Naive B cell (primary cell): Measurements from ENCODE around the gene MTSS2. TPM values are rescaled to one million over a fixed set of nuclear protein-coding genes. Genes with fewer than 3 reads are reported as not detected.

Experiments used
- ATAC-seq, 2 donors: fragments of 150-1000 bp; cut with Tn5 transposase; 2 replicates each; pipeline ENCODE4 v1.10.0; 2021; ENCODE audit warnings: low read depth in 2 of 2, mild to moderate bottlenecking in 2 of 2, moderate library complexity in 2 of 2
- DNase-seq: peaks from one replicate; pipeline ENCODE4 v3.0.0; 2022
- H3K27ac Mint-ChIP-seq, 6 donors: one replicate each; pipeline ENCODE4 v1.8.0; 2020 to 2022; ENCODE audit warnings: mild to moderate bottlenecking in 6 of 6, mixed read lengths in 6 of 6, moderate library complexity in 5 of 6, inconsistent platforms in 2 of 6
- H3K27me3 Mint-ChIP-seq, 3 donors: one replicate each; pipeline ENCODE4 v1.8.0; 2021 to 2022; ENCODE audit warnings: mixed read lengths in 3 of 3, mild to moderate bottlenecking in 1 of 3
- H3K36me3 Mint-ChIP-seq, 2 donors: one replicate each; pipeline ENCODE4 v1.8.0; 2020 to 2022; ENCODE audit warnings: mixed read lengths in 2 of 2, inconsistent platforms in 1 of 2, mild to moderate bottlenecking in 1 of 2
- H3K4me1 Mint-ChIP-seq, 3 donors: one replicate each; pipeline ENCODE4 v1.8.0; 2020 to 2022; ENCODE audit warnings: mixed read lengths in 3 of 3, inconsistent platforms in 1 of 3, mild to moderate bottlenecking in 1 of 3, moderate library complexity in 1 of 3
- H3K4me3 Mint-ChIP-seq, 8 donors: one replicate each; pipeline ENCODE4 v1.8.0; 2020 to 2022; ENCODE audit warnings: mild to moderate bottlenecking in 8 of 8, mixed read lengths in 8 of 8, moderate library complexity in 8 of 8, inconsistent platforms in 2 of 8
- H3K9me3 Mint-ChIP-seq, 7 donors: one replicate each; pipeline ENCODE4 v1.8.0; 2020 to 2022; ENCODE audit warnings: mixed read lengths in 7 of 7, mild to moderate bottlenecking in 5 of 7, inconsistent platforms in 2 of 7, moderate library complexity in 1 of 7
- polyA plus RNA-seq, 6 donors: library from polyadenylated mRNA; unstranded; fragments of 300-500 nt; fragmentation: Illumina TruSeq; gene quantifications; one replicate each; pipeline ENCODE4 v1.2.3, GENCODE V29; 2021; ENCODE audit warnings: low read depth in 6 of 6

Gene MTSS2
- not detected for polyA plus RNA-seq

DNA sequence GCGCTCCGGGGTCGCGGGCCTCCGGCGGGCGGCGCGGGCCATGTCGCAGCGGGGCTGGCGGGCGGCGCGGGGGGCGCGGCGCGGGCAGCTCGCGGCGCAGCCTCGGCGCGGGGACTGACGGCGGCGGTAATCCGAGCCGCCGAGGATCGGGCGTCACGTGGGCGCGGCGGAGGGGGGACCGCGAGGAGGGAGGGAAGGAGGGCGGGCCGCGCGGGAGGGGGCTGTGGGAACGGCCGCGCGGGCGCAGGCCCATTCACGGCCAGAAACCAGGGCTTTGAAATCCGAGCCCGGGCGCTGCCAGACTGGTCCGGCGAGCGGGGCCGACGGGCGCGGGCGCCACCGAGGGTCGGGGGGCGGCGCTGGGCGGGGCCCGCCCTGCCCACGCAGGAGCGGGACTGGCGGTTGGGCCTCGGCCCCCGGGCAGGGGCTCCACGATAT is at the start of gene MTSS2:
Gene MTSS2, minus strand, starts transcription at position 116 of the 438 bp plus-strand sequence. CDS start 262 bp downstream, outside the sequence.
- H3K9me3 Mint-ChIP-seq = no peaks in the 10 kb centered on the region
- H3K27me3 Mint-ChIP-seq = peaks cover 0 to 11% (median 4%) of the 10 kb centered on the region in 3 donors
- DNase-seq (no peak), ATAC-seq (peak; percentile 20 to 56)
- peak within 1 kb of the TSS in 7 of 8 donors; percentile 22 to 89 (median 68) for H3K4me3 Mint-ChIP-seq
- peaks cover 4 to 9% (median 7%) of the 10 kb centered on the region in 3 donors for H3K4me1 Mint-ChIP-seq
- no peaks in the 10 kb centered on the region for H3K36me3 Mint-ChIP-seq
- H3K27ac Mint-ChIP-seq = peak within 1 kb of the TSS in 1 of 6 donors; percentile 30

DNA sequence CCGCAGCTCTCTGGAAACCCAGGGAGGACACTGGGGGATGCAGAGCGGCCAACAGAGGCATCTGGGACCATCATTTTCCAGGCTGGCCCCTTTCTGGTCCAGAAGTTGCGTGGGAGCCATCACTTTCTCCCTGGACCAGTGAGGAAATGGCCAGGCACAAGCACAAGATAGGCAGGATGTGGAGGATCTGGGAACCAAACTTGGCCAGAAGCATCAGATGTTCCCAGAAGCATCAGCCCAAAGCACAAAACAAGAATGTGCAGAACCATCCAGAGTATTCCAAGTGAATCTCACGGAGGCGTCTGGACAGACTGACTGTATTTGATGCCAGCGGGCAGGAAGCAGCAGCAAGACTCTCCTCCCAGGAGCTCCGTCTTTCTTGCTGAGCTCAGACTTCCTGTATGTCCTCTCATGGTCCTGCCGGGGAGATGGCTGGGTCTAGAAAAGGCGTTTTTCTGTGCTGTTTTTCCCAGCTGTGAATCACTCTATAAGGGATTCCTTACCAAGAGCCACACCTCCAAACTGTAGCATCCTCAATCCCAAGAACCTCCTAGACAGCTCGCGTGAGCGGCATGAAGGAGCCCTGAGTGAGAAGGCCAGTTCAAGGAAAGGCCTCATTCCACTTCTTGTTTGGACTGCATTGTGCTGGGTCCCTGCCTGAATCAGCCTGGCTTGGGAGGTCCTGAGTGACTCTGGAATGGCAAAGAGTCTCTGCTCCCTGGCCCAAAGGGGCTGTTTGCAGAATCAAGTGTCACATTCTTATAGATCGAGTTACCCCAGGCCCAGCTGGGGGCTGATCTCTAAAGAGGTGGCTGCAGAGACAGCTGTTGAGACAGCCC is 49.5 kb upstream of the MTSS2 start:
- Mint-ChIP-seq H3K27ac (no peak overlapping the region), H3K4me3 (peak overlapping the region in 1 of 8 donors; percentile 41), H3K36me3 (peaks cover 22 to 26% of the 10 kb centered on the region in 2 donors), H3K9me3 (no peaks in the 10 kb centered on the region), H3K27me3 (no peaks in the 10 kb centered on the region), H3K4me1 (peaks cover 19 to 25% (median 22%) of the 10 kb centered on the region in 3 donors)
- ATAC-seq = no peak
- DNase-seq = no peak

DNA sequence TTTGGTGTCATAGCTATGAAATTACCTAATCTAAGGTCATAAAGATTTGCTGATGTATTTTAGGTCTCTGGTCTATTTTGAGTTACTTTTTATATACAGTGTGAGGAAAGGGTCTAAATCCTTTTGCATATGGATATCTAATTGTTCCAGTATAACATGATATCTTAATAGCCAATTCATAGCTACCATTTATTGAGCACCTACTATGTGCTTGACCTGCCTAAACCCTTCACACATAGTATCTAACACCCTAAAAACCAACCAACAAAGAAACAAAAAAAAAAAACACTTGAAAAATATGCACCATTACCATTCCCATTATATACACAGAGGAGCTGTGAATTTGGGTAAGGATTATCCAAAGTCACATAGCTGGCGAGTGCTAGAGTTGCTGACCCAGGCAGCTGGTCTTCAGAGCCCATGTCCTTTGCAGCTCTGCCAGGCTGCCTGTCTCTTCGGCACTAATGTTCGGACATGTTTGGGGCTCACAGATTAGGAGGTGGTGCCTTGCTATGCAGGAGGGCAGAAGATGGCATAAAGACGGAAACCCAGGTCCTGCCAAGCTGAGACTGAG is 48.8 kb upstream of the MTSS2 start:
- Mint-ChIP-seq H3K4me3 (peak overlapping the region in 1 of 8 donors; percentile 41), H3K4me1 (peaks cover 19 to 24% (median 22%) of the 10 kb centered on the region in 3 donors), H3K27ac (no peak overlapping the region), H3K9me3 (no peaks in the 10 kb centered on the region), H3K36me3 (peaks cover 28 to 31% of the 10 kb centered on the region in 2 donors), H3K27me3 (no peaks in the 10 kb centered on the region)
- DNase-seq = no peak
- ATAC-seq = no peak

DNA sequence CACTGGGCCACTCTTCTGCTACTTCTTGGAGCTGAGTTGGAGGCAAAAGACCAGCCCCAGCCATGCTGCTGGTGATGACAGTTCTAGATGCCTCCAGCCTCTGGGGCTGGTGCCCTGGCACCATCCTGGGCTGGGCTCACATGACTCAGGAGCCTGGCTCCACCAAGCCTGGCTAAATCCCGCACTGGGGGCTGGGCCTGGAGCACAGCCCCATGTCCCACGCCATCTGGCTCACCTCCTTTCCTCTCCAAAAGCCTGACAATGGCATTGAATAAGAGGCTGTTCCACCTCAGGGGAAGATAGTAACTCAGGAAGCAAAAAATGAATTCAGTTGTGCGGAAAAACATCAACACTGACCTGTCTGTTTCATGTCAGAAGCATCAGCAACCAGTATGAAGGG is 45.1 kb upstream of the MTSS2 start:
- ATAC-seq (no peak), DNase-seq (no peak)
- Mint-ChIP-seq H3K27ac (peak overlapping the region in 1 of 6 donors; percentile 72), H3K9me3 (no peaks in the 10 kb centered on the region), H3K36me3 (peaks cover 32 to 36% of the 10 kb centered on the region in 2 donors), H3K4me1 (peaks cover 0 to 8% (median 2%) of the 10 kb centered on the region in 3 donors), H3K4me3 (no peak overlapping the region), H3K27me3 (no peaks in the 10 kb centered on the region)

DNA sequence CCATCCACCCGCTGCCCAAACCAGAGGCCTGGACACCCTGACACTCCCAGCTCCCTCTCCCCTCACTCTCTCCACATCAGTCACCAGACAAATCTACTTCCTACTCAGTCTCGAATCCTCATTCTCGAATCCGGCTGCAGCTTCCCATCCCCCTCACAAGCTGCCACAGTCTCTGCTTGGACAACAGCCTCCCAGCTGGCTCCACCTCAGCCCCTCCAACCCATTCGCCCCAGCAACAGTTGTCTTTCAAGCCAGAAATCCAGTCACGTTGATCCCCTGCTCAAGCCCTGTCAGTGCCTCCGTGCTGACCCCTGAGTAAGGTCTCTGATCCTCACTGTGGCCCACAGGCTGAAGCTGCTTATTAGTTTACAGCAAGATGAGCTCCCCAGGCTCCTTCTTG is 44.2 kb upstream of the MTSS2 start:
- H3K36me3 Mint-ChIP-seq = peaks cover 32 to 35% of the 10 kb centered on the region in 2 donors
- H3K4me3 Mint-ChIP-seq = peak overlapping the region in 1 of 8 donors; percentile 42
- ATAC-seq (no peak), DNase-seq (no peak)
- no peaks in the 10 kb centered on the region for H3K27me3 Mint-ChIP-seq
- H3K4me1 Mint-ChIP-seq = peaks cover 0 to 8% (median 0%) of the 10 kb centered on the region in 3 donors
- H3K9me3 Mint-ChIP-seq = no peaks in the 10 kb centered on the region
- H3K27ac Mint-ChIP-seq = peak overlapping the region in 1 of 6 donors; percentile 48

GRCh38 chr16:70729292-70729691 is 43.4 kb upstream of the MTSS2 start:
- H3K4me1 Mint-ChIP-seq = peaks cover 0 to 8% (median 0%) of the 10 kb centered on the region in 3 donors
- H3K27me3 Mint-ChIP-seq = no peaks in the 10 kb centered on the region
- no peak overlapping the region for H3K4me3 Mint-ChIP-seq
- DNase-seq (no peak), ATAC-seq (no peak)
- H3K9me3 Mint-ChIP-seq = no peaks in the 10 kb centered on the region
- H3K27ac Mint-ChIP-seq = peak overlapping the region in 1 of 6 donors; percentile 91
- peaks cover 25 to 29% of the 10 kb centered on the region in 2 donors for H3K36me3 Mint-ChIP-seq

DNA sequence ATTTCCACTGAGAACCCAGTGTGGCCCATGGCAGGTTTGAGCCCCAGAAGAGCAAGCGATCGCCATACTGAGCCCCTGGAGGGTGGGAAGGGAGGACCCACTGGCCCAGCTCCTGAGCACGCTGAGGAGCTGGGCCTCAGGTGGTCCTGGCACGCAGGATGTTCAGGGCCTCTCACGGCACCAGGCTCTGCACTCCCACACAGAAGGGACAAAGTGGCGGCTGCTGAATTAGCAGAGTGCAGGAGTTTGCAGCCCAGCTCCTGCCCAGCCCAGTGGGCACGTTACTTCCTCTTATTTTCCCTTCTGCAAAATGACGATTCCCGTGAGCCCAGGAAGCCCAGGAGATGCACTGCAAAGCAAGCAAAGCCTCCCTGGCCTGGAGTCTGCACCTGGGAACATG is 42.3 kb upstream of the MTSS2 start:
- H3K27ac Mint-ChIP-seq = peak overlapping the region in 1 of 6 donors; percentile 31
- H3K4me1 Mint-ChIP-seq = peaks cover 0 to 8% (median 0%) of the 10 kb centered on the region in 3 donors
- no peak for ATAC-seq
- H3K36me3 Mint-ChIP-seq = peaks cover 25% of the 10 kb centered on the region in 2 donors
- no peaks in the 10 kb centered on the region for H3K9me3 Mint-ChIP-seq
- H3K4me3 Mint-ChIP-seq = no peak overlapping the region
- H3K27me3 Mint-ChIP-seq = no peaks in the 10 kb centered on the region
- no peak for DNase-seq

- no peaks in the 10 kb centered on the region for H3K9me3 Mint-ChIP-seq
- no peak for DNase-seq
- peaks cover 21 to 28% of the 10 kb centered on the region in 2 donors for H3K36me3 Mint-ChIP-seq
- ATAC-seq = no peak
- peaks cover 0 to 5% (median 0%) of the 10 kb centered on the region in 3 donors for H3K4me1 Mint-ChIP-seq
- peak overlapping the region in 1 of 6 donors; percentile 21 for H3K27ac Mint-ChIP-seq
- no peaks in the 10 kb centered on the region for H3K27me3 Mint-ChIP-seq
- no peak overlapping the region for H3K4me3 Mint-ChIP-seq
Observed at GRCh38 chr16:70726892-70727361, 41.1 kb upstream of the MTSS2 start.

- ATAC-seq (no peak), DNase-seq (no peak)
- H3K36me3 Mint-ChIP-seq = peaks cover 13 to 32% of the 10 kb centered on the region in 2 donors
- no peak overlapping the region for H3K4me3 Mint-ChIP-seq
- peaks cover 0 to 7% (median 0%) of the 10 kb centered on the region in 3 donors for H3K4me1 Mint-ChIP-seq
- H3K27me3 Mint-ChIP-seq = no peaks in the 10 kb centered on the region
- no peak overlapping the region for H3K27ac Mint-ChIP-seq
- H3K9me3 Mint-ChIP-seq = peaks cover 0 to 1% (median 0%) of the 10 kb centered on the region in 7 donors
Observed at GRCh38 chr16:70725912-70726828, 40.3 kb upstream of the MTSS2 start.

DNA sequence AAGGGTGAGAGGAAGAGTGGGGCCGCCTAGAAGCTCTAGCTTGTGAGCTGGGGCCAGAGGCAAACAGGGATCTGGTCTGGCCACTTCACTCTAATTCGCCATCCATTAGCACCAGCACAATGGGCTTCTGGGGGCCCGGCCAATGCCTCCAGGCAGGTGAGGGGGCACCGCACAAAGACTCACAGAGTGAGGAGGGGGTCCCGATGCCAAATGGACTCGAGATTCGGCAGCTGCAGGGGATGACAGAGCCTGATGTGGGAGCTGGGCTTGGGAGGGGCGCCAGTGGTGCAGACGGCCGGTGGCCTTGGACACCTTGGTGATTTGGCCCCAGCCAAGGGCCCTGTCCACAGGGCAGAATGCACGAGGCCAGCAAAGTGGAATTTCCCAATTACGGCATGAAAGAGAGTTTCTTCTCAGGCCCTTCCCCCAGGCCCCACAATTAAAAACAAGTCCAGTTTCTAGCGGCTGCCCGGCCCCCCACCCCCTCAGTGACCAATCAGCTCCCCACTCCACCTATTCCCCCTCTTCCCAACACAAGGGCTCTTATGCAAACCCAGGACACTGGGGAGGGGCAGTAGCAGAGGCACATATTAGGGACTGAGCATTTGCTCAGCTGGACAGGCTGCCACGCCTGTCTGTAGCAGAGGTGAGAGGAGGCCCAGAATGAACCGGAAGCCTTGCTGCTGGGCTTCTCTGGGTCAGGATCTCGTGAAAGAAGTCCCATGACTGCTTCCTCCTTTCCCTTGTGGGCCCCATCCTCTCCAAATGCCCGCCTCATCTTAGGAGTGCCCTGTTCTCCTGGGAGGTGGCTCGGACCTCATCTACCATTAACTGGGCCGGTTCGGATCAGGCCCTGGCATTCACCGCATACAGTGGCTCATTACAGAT is 39.4 kb upstream of the MTSS2 start:
- peaks cover 17 to 36% of the 10 kb centered on the region in 2 donors for H3K36me3 Mint-ChIP-seq
- H3K27ac Mint-ChIP-seq = no peak overlapping the region
- H3K4me1 Mint-ChIP-seq = peaks cover 0 to 11% (median 0%) of the 10 kb centered on the region in 3 donors
- ATAC-seq = no peak
- H3K27me3 Mint-ChIP-seq = no peaks in the 10 kb centered on the region
- no peak for DNase-seq
- H3K4me3 Mint-ChIP-seq = no peak overlapping the region
- peaks cover 0 to 4% (median 0%) of the 10 kb centered on the region in 7 donors for H3K9me3 Mint-ChIP-seq

DNA sequence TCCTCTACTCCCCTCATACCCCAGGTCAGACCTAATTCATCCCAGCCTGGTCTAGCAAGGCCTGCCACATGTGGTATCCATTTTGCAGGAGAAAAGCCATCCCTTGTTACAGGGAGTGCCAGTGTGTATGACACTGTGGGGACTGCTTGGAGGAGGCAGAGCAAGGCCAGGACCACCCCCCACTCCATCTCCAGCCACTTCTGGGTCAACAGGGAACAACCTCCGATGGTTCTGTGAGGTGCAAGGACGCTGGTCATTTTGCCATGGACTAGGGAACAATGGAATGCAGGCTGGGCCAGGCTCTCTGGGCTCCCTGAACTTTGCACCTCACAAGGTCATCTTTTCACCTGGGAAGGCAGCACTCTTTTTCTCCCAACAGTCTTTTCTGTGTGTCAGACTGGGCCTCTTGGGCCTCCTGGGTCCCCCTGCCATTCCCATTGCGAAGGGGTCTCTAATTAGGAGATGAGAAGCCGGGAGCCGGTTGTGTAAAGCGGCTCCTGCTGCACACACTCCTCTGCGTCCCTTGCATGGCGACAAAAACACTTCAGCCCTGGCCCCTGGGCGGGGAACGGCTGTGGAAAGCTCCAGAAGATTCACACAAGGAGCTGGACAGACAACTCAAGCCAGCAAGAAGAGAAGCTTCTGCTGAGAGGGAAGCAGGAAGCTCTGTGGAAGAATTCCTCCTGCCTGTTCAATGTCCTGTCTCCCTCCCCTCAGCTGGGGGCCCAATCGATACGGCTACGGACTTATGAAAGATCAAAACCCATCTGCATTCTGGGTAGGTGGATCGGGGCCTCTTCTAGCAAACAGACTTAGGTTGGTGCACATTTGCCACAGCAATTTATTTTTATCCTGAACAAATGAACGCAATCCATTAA is 38.5 kb upstream of the MTSS2 start:
- Mint-ChIP-seq H3K36me3 (peaks cover 16 to 36% of the 10 kb centered on the region in 2 donors), H3K4me3 (no peak overlapping the region), H3K4me1 (peaks cover 0 to 8% (median 0%) of the 10 kb centered on the region in 3 donors), H3K27ac (peak overlapping the region in 1 of 6 donors; percentile 16), H3K27me3 (no peaks in the 10 kb centered on the region), H3K9me3 (peaks cover 0 to 4% (median 0%) of the 10 kb centered on the region in 7 donors)
- no peak for DNase-seq
- no peak for ATAC-seq
